IPS DF 19.7 (cell line): Measurements from ENCODE around the gene SLC44A5.
"Not testable (repeated sequence)": the region's sequence is repeated elsewhere in the genome, so short reads cannot be mapped to it uniquely, and the experiment has no call there.

Experiments
- DNase-seq: peaks from one replicate; pipeline ENCODE4 v3.0.0-alpha.2; 2013; ENCODE audit warnings: low read depth, low spot score

Gene SLC44A5

GRCh38 chr1:75520862-75521475, 89.9 kb downstream of the SLC44A5 start:
- no peak for DNase-seq

GRCh38 chr1:75519651-75520427, 91.1 kb downstream of the SLC44A5 start:
- DNase-seq, result no peak

- DNase-seq, result no peak
Measured at GRCh38 chr1:75518686-75519085, 92.2 kb downstream of the SLC44A5 start.

GRCh38 chr1:75514270-75514669, 96.6 kb downstream of the SLC44A5 start:
- no peak for DNase-seq

- DNase-seq, result no peak
Measured at GRCh38 chr1:75506976-75507375, 103.9 kb downstream of the SLC44A5 start.

- no peak for DNase-seq
Measured at GRCh38 chr1:75503221-75503974, 107.5 kb downstream of the SLC44A5 start.

GRCh38 chr1:75502776-75503175, 108.1 kb downstream of the SLC44A5 start:
- no peak for DNase-seq

GRCh38 chr1:75501577-75502295, 109.2 kb downstream of the SLC44A5 start:
- no peak for DNase-seq

GRCh38 chr1:75492011-75492410, 118.9 kb downstream of the SLC44A5 start:
- no peak for DNase-seq

- no peak for DNase-seq
Measured at GRCh38 chr1:75487399-75487798, 123.5 kb downstream of the SLC44A5 start.

GRCh38 chr1:75484789-75485188, 126.1 kb downstream of the SLC44A5 start:
- no peak for DNase-seq

- DNase-seq, result no peak
Measured at GRCh38 chr1:75482951-75483350, 128.0 kb downstream of the SLC44A5 start.

- not testable (repeated sequence) for DNase-seq
Measured at GRCh38 chr1:75476486-75476885, 134.4 kb downstream of the SLC44A5 start.

GRCh38 chr1:75475696-75476095, 135.2 kb downstream of the SLC44A5 start:
- DNase-seq, result no peak

GRCh38 chr1:75472971-75473603, 137.8 kb downstream of the SLC44A5 start:
- no peak for DNase-seq

GRCh38 chr1:75472089-75472970, 138.6 kb downstream of the SLC44A5 start:
- DNase-seq, result no peak

- no peak for DNase-seq
Measured at GRCh38 chr1:75471252-75471651, 139.7 kb downstream of the SLC44A5 start.

- no peak for DNase-seq
Measured at GRCh38 chr1:75470448-75470847, 140.5 kb downstream of the SLC44A5 start.

GRCh38 chr1:75469586-75470173, 141.2 kb downstream of the SLC44A5 start:
- no peak for DNase-seq

- DNase-seq, result no peak
Measured at GRCh38 chr1:75461808-75462325, 149.0 kb downstream of the SLC44A5 start.
